Limb (tissue), 2 donors: ENCODE measurements around the gene POU2F1.
"Not testable (repeated sequence)": the region's sequence is repeated elsewhere in the genome, so short reads cannot be mapped to it uniquely, and the experiment has no call there.

Experiments used
- DNase-seq, 2 donors: peaks; one replicate each; pipeline ENCODE4 v3.0.0-alpha.2; 2016; ENCODE audit errors: extremely low spot score in 2 of 2

The POU2F1 gene

DNA sequence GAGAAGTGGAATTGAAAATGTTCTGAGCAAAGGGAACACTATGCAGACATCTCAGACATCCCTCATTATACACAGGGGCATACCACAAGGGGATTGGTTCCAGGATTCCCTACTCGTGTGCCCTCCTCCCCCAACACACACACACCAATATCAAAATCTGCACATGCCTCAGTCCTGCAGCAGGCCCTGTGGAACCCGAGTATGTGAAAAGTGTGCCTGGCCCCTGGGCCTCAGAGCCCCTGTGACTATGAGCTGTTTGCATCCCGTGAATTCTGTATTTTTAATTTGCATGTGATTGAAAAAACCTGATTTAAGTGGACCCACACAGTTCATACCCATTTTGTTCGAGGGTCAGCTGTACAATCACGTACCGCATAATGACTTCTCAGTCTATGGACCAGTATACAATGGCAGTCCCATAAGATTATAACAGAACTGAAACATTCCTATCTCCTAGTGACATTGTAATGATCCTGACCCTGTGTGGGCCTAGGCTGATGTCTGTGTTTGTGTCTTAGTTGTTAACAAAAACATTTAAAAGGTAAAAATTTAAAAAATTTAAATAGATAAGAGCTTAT lies 11.3 kb downstream of the POU2F1 start:
- DNase-seq = no peak

GRCh38 chr1:167232801-167233200 lies 12.1 kb downstream of the POU2F1 start:
- DNase-seq = no peak

- DNase-seq = no peak
Observed at GRCh38 chr1:167233373-167233772, 12.7 kb downstream of the POU2F1 start.

DNA sequence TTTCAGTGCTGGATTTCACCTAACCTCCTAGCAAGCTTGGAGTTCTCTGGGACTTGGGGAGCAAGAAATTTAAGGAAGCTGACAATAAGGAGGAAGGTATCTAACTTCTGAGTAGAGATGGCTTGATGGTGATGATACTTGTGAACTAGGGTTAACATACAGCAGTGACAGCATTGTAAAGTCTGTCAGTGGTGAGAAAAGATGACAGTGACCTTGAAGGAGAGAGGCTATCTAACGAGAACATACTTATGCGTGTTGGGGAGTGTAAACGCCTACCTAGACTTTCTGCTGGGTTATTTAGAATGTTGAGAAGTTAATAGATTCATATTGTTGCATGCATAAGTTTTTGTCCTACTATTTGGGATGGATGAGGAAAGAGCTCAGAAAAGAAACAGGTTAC lies 16.3 kb downstream of the POU2F1 start:
- DNase-seq = no peak

DNA sequence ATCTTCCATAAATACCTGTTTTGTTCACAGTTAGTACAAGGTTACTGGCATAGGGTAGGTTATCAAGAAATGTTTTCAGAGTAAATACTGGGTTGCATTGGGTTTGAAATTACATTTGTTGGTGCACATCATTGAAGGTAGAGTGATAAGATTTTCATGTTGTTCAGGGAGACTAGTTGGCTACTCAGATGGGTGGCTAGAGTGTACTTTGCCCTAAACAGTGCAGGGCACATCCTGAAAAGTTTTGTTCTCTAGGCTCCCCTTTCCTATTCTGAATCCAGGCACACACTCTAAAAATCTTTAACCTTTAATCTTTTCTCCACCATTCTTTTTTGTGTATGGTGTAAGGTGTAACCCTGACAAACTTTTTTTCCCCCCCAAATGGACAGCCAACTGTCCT lies 18.0 kb downstream of the POU2F1 start:
- no peak for DNase-seq

- no peak for DNase-seq
Observed at GRCh38 chr1:167239257-167239656, 18.6 kb downstream of the POU2F1 start.

GRCh38 chr1:167244244-167244643 lies 23.6 kb downstream of the POU2F1 start:
- no peak for DNase-seq

DNA sequence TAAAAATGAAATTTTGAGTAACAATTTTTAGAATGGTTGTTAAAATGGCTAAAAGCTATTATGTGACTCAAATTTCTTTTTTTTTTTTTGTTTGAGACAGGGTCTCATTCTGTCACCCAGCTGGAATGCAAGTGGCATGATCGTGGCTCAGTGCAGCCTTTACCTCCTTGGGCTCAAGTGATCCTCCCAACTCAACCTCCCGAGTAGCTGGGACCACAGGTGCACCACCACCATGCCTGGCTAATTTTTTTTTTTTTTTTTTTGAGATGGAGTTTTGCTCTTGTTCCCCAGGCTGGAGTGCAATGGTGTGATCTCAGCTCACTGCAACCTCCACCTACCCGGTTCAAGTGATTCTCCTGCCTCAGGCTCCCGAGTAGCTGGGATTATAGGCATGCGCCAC lies 24.5 kb downstream of the POU2F1 start:
- DNase-seq = not testable (repeated sequence)

- no peak for DNase-seq
Observed at GRCh38 chr1:167246971-167247370, 26.3 kb downstream of the POU2F1 start.

GRCh38 chr1:167247754-167248153 lies 27.1 kb downstream of the POU2F1 start:
- DNase-seq = no peak

- DNase-seq = no peak
Observed at GRCh38 chr1:167248707-167249642, 28.3 kb downstream of the POU2F1 start.

DNA sequence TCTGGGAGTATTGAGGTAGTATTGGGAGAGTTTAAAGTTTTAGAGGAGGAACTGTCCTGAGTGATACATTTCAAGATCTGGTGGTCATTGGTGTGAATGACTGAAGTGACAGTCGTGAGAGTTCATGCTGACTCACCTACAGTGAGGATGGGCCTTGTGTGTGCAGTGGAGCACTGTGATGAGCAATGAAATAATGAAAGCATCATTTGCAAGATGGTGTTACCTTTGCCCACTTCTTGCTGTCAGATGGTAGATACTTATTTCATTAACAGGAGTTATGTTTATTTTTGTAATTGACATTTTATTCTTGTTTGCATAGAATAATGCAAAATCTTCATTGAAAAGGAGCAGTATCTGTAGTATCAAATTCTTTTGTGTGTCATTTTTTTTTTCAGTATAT lies 29.0 kb downstream of the POU2F1 start:
- DNase-seq = no peak

- DNase-seq = no peak
Observed at GRCh38 chr1:167250482-167250881, 29.8 kb downstream of the POU2F1 start.

- no peak for DNase-seq
Observed at GRCh38 chr1:167251472-167251871, 30.8 kb downstream of the POU2F1 start.

DNA sequence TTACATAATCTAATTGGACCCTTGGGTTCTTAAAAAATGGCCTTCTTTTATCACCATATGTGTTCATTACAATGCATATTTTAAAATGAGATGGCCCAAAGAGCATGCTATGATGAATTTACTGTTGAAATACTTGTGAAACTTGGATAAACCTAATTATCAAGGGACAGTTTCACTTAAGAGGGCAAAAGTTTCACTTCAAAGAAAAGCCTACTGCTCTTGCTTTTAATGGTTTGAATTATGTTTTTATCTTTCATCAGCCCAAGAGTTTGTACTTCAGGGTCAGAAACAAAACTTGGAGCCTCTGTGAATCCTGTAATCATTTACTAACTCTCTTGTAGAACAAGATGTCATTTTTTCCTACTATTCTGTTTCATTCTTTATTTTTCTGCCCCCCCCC lies 32.3 kb downstream of the POU2F1 start:
- DNase-seq = no peak

- no peak for DNase-seq
Observed at GRCh38 chr1:167258858-167259257, 38.2 kb downstream of the POU2F1 start.

GRCh38 chr1:167262836-167263235 lies 42.1 kb downstream of the POU2F1 start:
- DNase-seq = no peak

DNA sequence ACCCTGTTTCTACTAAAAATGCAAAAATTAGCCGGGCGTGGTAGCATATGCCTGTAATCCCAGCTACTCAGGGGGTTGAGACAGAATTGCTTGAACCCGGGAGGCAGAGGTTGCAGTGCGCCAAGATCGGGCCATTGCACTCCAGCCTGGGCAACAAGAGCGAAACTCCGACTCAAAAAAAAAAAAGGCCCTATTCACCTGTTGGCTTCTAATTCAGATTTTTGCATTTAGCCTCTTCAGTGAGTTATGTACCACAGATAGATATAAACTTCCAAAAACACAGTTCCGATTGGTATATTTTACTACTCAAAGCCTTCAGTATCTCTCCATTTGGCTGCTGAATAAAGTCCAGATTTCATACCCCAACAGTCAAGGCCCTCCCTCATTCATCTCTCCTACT lies 42.7 kb downstream of the POU2F1 start:
- DNase-seq = no peak

DNA sequence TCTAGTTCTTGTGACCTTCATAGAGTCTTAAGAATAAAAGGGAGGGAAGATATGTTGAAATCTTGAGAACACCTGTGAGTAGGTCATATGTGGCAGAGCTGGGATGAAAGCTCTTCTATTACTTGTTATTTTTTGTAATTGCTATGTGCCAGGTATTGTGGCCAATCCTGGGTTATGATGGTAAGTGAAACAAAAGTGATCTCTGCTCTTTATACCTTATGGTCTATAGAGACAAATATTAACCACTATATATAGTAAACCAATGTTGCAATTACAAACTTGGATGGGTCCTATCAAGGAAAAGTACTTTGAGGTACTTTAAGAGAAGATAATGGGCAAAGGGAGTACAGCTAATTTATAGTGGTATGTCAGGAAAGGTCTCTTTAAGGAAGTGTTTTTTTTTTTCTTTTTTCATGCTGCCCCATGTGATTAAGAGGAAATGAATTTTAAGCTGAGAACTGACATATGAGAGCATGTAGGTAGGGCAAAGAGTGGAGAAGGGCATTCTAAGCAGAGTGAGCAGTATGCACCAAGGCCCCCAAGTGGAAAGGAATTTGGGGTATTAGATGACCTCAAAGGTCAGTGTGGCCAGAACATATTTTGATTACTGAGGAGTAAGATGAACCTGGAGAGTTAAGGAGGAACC lies 43.3 kb downstream of the POU2F1 start:
- DNase-seq = no peak

GRCh38 chr1:167266965-167267364 lies 46.3 kb downstream of the POU2F1 start:
- DNase-seq = no peak

GRCh38 chr1:167268347-167268787 lies 47.7 kb downstream of the POU2F1 start:
- DNase-seq = no peak

DNA sequence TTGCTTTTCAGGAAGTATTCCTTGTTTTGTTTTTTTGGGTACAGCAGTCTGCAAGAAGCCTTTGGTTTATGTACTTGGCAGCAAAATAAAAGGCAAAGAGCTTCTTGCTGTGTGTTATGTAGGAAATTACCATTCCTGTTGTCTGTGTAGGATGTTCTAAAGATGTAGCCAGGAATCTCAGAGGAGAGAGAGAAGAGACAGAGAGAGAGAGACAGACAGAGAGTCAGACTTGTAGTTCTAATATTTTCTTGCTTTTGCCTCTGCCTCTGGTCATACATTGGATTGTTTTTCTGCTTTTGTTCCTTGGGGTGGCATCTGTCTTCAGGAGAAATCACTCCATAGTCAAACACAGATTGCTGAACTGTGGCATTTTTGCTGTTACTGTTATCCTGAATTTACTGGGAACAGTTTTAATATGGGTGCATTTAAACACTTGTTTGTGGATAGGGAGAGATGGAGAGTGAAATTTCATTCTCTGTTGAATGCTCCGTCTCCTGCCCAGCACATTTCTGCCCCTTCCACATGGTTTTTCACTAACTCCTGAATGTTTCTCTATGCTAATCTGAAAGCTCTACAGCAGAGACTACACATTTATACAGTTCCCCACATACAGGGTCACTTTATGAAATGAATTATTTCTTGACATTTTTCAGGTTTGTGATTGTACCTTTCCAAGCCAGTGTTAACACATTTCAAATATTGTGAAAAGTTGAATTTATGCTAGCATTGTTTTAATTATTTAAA lies 49.8 kb downstream of the POU2F1 start:
- DNase-seq = no peak
